Pancreas (tissue), 10 donors: ENCODE measurements around the gene GPANK1. TPM values are rescaled to one million over a fixed set of nuclear protein-coding genes. Genes with fewer than 3 reads are reported as not detected.

Source experiments
- ATAC-seq, 4 donors: fragments of 200-7000 bp; cut with Tn5 transposase; one replicate each; pipeline versions ENCODE4 v1.8.0 to v1.9.1; 2020; ENCODE audit warnings: mild to moderate bottlenecking in 4 of 4, moderate library complexity in 4 of 4
- DNase-seq, 6 donors: peaks; one replicate each; pipeline ENCODE4 v3.0.0-alpha.2; 2020
- FAIRE-seq: peaks from 2 replicates; lab custom pipeline; 2012; peaks lifted over from hg19 to GRCh38; lab: Jason Lieb, UNC
- H3K27ac ChIP-seq, 4 donors: fragments of 200-600 bp; sonication (generic); 1 replicate in 3 of 4; 2 replicates in 1 of 4; pipeline versions ENCODE4 v1.5.0 to v1.8.0; 2020
- H3K27me3 ChIP-seq, 4 donors: fragments of 200-600 bp; one replicate each; pipeline ENCODE4 v1.8.0; 2021
- H3K36me3 ChIP-seq, 3 donors: fragments of 200-600 bp; sonication (generic) in 1 of 3; one replicate each; pipeline versions ENCODE4 v1.5.0 to v1.8.0; 2020 to 2021
- H3K4me1 ChIP-seq, 3 donors: fragments of 200-600 bp; one replicate each; pipeline ENCODE4 v1.8.0; 2021
- H3K4me3 ChIP-seq, 4 donors: fragments of 200-600 bp; sonication (generic) in 2 of 4; one replicate each; pipeline versions ENCODE4 v1.5.0 to v1.8.0; 2020 to 2021
- H3K9me3 ChIP-seq, 4 donors: fragments of 200-600 bp; one replicate each; pipeline ENCODE4 v1.8.0; 2021
- CTCF ChIP-seq, 4 donors: fragments of 200-600 bp; sonication (generic) in 3 of 4; IDR thresholded peaks; one replicate each; pipeline versions ENCODE4 v1.5.0 to v1.8.0; 2021; ENCODE audit warnings: antibody characterized with exemption in 4 of 4
- WGBS, 2 donors: extraction: QIAGEN DNeasy Blood & Tissue Kit; methylation state at CpG; one replicate each; pipeline ENCODE4 v1.1.7; 2013; 5-methylcytosine and 5-hydroxymethylcytosine counted together
- intact Hi-C, 3 donors: fragments of 100-400 bp; cut with DNase I; formaldehyde crosslinking; loops; one replicate each; pipeline versions ENCODE4 v1.11.1 to v1.14.2; 2022
- polyA plus RNA-seq, 2 donors: library from polyadenylated mRNA; stranded (reverse); fragments of 200-250 nt; gene quantifications; one replicate each; pipeline ENCODE4 v1.2.3, GENCODE V29; 2013
- total RNA-seq, 6 donors: library from RNA; stranded (reverse); fragmentation: NEBNext Ultra II Directional in 4 of 6; extraction: Animal tissue kit (Norgen Biotek cat#: 25700) in 4 of 6; gene quantifications; one replicate each; pipeline versions ENCODE4 v1.2.1 to v1.2.4, GENCODE V29; 2021 to 2023
- donor health status: healthy with polysubstance abuse.
- donor health status: DM: no; HTN: no; CAD: no; lungs with moderate emphysema.
- donor health status: DM: no; HTN: no; CAD: no.
- donor health status: control.
- donor health status: control.
- donor health status: Bipolar disorder and iron deficiency.
- donor health status: DM: yes; HTN: yes; CAD: no.
- donor health status: DM: no; HTN: no; CAD: no.
- donor health status: DM: no; HTN: no; CAD: no.
- donor health status: DM: yes; HTN: yes; CAD: no.

Gene GPANK1
- total and polyA plus RNA-seq, 8 donors: 5.5 to 11.6 (median 7.0) TPM

- no peak for TF ChIP-seq CTCF (IDR thresholded peaks at IDR 0.05)
- Histone ChIP-seq H3K27ac (no peak overlapping the region), H3K36me3 (no peaks in the 10 kb centered on the region), H3K27me3 (no peaks in the 10 kb centered on the region), H3K4me3 (peak overlapping the region in 1 of 4 donors; percentile 66), H3K4me1 (peaks cover 10 to 24% (median 17%) of the 10 kb centered on the region in 3 donors), H3K9me3 (no peaks in the 10 kb centered on the region)
- no peak for FAIRE-seq
- ATAC-seq: no peak
- no peak for DNase-seq
- WGBS, 2 donors: 72 to 79% methylated on average over 4 of the region's 4 CpGs
- intact Hi-C loops: no loop called here
These were observed 6.6 kb downstream of the GPANK1 start for GRCh38 chr6:31658158-31658688.

- DNase-seq (no peak), FAIRE-seq (no peak), ATAC-seq (no peak)
- 76 to 84% methylated on average over 6 of the region's 6 CpGs for WGBS, 2 donors
- H3K4me1 ChIP-seq: peaks cover 6 to 22% (median 16%) of the 10 kb centered on the region in 3 donors
- no peak overlapping the region for H3K27ac ChIP-seq
- H3K27me3 ChIP-seq: no peaks in the 10 kb centered on the region
- H3K36me3 ChIP-seq: no peaks in the 10 kb centered on the region
- H3K9me3 ChIP-seq: no peaks in the 10 kb centered on the region
- intact Hi-C loops: no loop called here
- no peak overlapping the region for H3K4me3 ChIP-seq
- no peak for TF ChIP-seq CTCF (IDR thresholded peaks at IDR 0.05)
These were observed 7.2 kb downstream of the GPANK1 start for GRCh38 chr6:31657406-31658157.

GRCh38 chr6:31655349-31656237, 9.2 kb downstream of the GPANK1 start, which contains the start of gene APOM:
Gene APOM (plus strand): TSS chr6:31655894. CDS start chr6:31655967, 73 bp downstream.
- no peaks in the 10 kb centered on the region for H3K27me3 ChIP-seq
- no peak within 1 kb of the TSS for H3K4me3 ChIP-seq
- FAIRE-seq: no peak
- no peaks in the 10 kb centered on the region for H3K36me3 ChIP-seq
- H3K4me1 ChIP-seq: peaks cover 14 to 29% (median 16%) of the 10 kb centered on the region in 3 donors
- intact Hi-C loops: no loop called here
- no peak within 1 kb of the TSS for H3K27ac ChIP-seq
- no peak for DNase-seq
- no peak for ATAC-seq
- WGBS, 2 donors: 51 to 56% methylated on average over 8 of the region's 8 CpGs
- TF ChIP-seq CTCF (IDR thresholded peaks at IDR 0.05): no peak
- no peaks in the 10 kb centered on the region for H3K9me3 ChIP-seq

- no peak for DNase-seq
- ATAC-seq: no peak
- H3K9me3 ChIP-seq: no peaks in the 10 kb centered on the region
- H3K27me3 ChIP-seq: no peaks in the 10 kb centered on the region
- H3K36me3 ChIP-seq: no peaks in the 10 kb centered on the region
- TF ChIP-seq CTCF (IDR thresholded peaks at IDR 0.05): no peak
- no peak for FAIRE-seq
- H3K4me3 ChIP-seq: no peak overlapping the region
- H3K4me1 ChIP-seq: peaks cover 16 to 32% (median 22%) of the 10 kb centered on the region in 3 donors
- H3K27ac ChIP-seq: no peak overlapping the region
- intact Hi-C loops: no loop called here
- 86 to 89% methylated on average over 8 of the region's 8 CpGs for WGBS, 2 donors
These were observed 10.0 kb downstream of the GPANK1 start for GRCh38 chr6:31654574-31655348.
